Fibroblast of pulmonary artery (primary cell): ENCODE measurements around the gene TBCA.

Experiments
- DNase-seq: peaks from one replicate; pipeline ENCODE4 v3.0.0-alpha.2; 2010; ENCODE audit warnings: low read depth
- H3K4me3 ChIP-seq: replicated peaks from 2 replicates; pipeline ENCODE4 v1.5.1; 2011; ENCODE audit warnings: low read depth, mild to moderate bottlenecking, control low read depth, low read length, moderate library complexity
- TF ChIP-seq, protein P1 (sequence below): IDR thresholded peaks from 2 replicates; pipeline ENCODE4 v1.5.1; 2011; ENCODE audit warnings: mild to moderate bottlenecking, control low read depth, low read length, inconsistent platforms; ENCODE audit errors: missing control alignments

Gene TBCA

DNA sequence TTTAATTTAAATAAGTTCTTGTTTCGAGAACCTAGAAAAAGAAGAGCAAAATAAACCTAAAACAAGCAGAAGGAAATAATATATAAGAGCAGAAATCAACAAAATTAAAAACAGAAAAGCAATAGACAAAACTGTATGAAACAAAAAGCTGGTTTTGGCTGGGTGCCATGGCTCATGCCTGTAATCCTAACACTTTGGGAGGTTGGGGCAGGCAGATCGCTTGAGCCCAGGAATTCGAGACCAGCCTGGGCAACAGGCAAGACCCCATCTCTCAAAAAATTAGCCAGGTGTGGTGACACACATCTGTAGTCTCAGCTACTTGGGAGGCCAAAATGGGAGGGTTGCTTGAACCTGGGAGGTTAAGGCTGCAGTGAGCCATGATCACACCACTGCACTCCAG lies 78.4 kb downstream of the TBCA start:
- DNase-seq, result no peak
- H3K4me3 ChIP-seq, result no peak overlapping the region
- TF ChIP-seq, protein P1, sequence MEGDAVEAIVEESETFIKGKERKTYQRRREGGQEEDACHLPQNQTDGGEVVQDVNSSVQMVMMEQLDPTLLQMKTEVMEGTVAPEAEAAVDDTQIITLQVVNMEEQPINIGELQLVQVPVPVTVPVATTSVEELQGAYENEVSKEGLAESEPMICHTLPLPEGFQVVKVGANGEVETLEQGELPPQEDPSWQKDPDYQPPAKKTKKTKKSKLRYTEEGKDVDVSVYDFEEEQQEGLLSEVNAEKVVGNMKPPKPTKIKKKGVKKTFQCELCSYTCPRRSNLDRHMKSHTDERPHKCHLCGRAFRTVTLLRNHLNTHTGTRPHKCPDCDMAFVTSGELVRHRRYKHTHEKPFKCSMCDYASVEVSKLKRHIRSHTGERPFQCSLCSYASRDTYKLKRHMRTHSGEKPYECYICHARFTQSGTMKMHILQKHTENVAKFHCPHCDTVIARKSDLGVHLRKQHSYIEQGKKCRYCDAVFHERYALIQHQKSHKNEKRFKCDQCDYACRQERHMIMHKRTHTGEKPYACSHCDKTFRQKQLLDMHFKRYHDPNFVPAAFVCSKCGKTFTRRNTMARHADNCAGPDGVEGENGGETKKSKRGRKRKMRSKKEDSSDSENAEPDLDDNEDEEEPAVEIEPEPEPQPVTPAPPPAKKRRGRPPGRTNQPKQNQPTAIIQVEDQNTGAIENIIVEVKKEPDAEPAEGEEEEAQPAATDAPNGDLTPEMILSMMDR, result no peak

DNA sequence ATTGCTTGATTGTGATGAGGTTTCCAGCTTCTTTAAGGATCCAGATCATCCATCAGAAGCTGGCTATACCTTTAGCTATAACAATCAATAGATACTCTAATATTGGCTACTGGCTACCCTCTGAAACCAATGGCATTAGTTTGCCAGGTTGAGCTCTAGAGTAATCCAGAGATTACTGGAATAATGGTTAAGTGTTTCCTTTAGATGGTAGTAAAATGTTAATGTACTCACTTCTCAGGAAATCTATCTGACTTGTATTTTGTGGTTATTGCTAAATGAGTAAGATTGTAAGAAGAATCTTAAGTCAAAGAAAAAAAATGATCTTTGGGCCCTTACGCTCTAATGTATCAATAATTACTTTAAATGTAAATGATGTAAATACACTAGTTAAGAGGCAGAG lies 80.0 kb downstream of the TBCA start:
- TF ChIP-seq, protein P1, result no peak
- H3K4me3 ChIP-seq, result no peak overlapping the region
- no peak for DNase-seq

DNA sequence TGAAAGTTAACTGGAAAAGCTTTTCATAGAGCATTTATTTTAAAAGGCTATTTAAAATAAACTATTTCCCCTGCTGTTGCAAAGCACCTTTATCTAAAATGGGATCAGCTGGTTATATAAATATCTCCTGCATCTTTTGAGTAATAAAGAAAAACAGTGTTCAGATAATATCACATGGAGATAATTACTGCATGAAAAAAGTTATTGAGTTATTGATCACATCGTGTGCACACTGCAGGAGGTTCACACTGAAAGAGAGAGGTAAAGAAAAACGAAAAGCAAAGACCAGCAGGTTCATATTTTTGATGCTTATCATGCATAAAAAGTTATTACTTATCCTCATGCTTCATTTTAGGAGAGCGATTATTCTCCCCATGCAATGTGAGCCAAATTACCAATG lies 82.2 kb downstream of the TBCA start:
- TF ChIP-seq, protein P1, result no peak
- no peak for DNase-seq
- H3K4me3 ChIP-seq, result no peak overlapping the region

DNA sequence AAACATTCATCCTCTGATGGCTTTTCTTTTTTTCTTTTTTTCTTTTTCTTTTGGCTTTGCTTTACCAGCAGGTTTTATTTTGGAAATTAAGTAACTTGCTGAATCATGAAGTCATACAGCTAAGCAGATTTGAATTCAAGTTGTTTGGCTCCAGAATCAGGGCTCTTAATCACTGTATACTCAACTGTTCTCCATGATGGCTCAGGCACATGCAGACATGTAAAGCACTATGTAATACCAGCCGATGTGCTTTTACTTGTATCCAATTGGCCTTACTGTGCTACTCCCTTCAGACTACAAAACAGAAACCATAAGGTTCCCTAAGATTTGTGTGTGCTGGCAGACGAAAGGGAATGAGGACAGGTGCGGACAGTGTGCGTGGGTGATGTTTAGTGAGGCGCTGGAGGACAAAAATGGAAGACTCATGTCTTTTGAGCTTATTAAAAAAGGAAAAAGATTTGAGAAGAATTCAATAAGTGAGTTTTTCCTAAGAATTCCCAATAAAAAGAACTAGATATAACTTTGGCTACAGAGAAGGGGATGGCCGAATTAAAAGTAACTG lies 92.9 kb downstream of the TBCA start:
- H3K4me3 ChIP-seq, result no peak overlapping the region
- DNase-seq, result no peak

DNA sequence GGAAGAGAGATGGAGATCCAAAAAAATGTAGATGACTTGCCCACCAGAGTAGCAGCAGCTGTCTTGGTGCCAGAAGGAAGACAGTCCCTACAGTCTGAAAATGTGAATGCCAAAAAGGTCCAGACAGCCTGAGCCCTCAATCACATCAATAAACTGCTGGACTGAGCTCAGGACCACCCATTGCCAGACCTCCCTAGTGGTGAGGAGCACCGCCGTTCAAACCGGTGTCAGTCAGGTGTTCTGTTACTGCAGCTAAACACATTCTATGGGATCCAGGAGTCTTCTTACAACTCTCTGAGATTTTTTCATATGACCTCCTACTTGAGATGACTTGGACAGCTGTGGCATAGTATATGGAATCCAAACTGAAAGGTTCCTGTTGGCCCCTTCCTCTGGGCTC lies 105.6 kb downstream of the TBCA start:
- TF ChIP-seq, protein P1, result no peak
- no peak for DNase-seq
- H3K4me3 ChIP-seq, result no peak overlapping the region

More for the DNA sequence above, 92.9 kb downstream of the TBCA start:
- TF ChIP-seq, protein P1, result no peak

DNA sequence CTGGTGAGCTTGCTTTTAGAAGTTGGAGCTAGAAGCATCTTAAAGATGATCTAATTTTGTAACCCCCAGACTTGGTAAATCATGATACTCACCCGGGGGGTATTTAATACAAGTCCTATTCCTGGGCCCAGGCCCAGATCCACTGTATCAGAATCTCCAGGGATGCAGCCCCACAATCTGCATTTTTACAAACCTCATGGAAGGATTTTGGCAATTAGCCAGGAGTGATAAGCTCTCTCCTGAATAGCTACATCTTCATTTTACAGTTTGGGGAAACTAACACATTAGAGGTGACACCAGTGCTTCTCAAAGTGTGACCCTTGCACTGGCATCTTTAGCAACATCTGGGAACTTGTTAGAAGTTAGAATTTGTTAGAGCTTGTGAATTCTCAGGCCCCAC lies 106.5 kb downstream of the TBCA start:
- TF ChIP-seq, protein P1, result no peak
- no peak for DNase-seq
- H3K4me3 ChIP-seq, result no peak overlapping the region
